HG03135 (cell line): ENCODE measurements around the gene PRB3.

Experiments used
- ATAC-seq: cut with Tn5 transposase; IDR thresholded peaks from one replicate; pipeline ENCODE4 v1.9.1; 2021; ENCODE audit warnings: mild to moderate bottlenecking, moderate library complexity; ENCODE audit not compliant: unreplicated experiment

Gene PRB3

GRCh38 chr12:11269607-11270006 lies at the start of gene PRB3:
Gene PRB3 (minus strand): TSS chr12:11269707. CDS start chr12:11269669, 38 bp downstream.
- ATAC-seq, result no peak

- ATAC-seq, result no peak
Measured at GRCh38 chr12:11310336-11310735, 40.8 kb upstream of the PRB3 start, which contains the start of gene PRB4. Gene PRB4 (minus strand): TSS chr12:11310436. CDS start chr12:11310398, 38 bp downstream.

- no peak for ATAC-seq
Measured at GRCh38 chr12:11307143-11307542, 37.6 kb upstream of the PRB3 start.

- ATAC-seq, result no peak
Measured at GRCh38 chr12:11273449-11273848, 3.9 kb upstream of the PRB3 start.

GRCh38 chr12:11264501-11264900 lies 5.0 kb downstream of the PRB3 start:
- ATAC-seq, result no peak

GRCh38 chr12:11246489-11246888 lies 23.0 kb downstream of the PRB3 start:
- no peak for ATAC-seq

GRCh38 chr12:11242656-11243055 lies 26.9 kb downstream of the PRB3 start:
- ATAC-seq, result no peak

- ATAC-seq, result no peak
Measured at GRCh38 chr12:11240348-11240930, 29.1 kb downstream of the PRB3 start.

GRCh38 chr12:11238275-11238674 lies 31.2 kb downstream of the PRB3 start:
- no peak for ATAC-seq

- no peak for ATAC-seq
Measured at GRCh38 chr12:11233532-11233931, 36.0 kb downstream of the PRB3 start.

- no peak for ATAC-seq
Measured at GRCh38 chr12:11228296-11228879, 41.1 kb downstream of the PRB3 start.

GRCh38 chr12:11227373-11227772 lies 42.1 kb downstream of the PRB3 start:
- no peak for ATAC-seq
